ENCODE measurements around the gene DGCR2. TPM values are rescaled to one million over a fixed set of nuclear protein-coding genes. Genes with fewer than 3 reads are reported as not detected.

Gene DGCR2
- total and polyA plus RNA-seq, 2 donors from 2014 or later: 37.5 to 67.7 TPM

DNA sequence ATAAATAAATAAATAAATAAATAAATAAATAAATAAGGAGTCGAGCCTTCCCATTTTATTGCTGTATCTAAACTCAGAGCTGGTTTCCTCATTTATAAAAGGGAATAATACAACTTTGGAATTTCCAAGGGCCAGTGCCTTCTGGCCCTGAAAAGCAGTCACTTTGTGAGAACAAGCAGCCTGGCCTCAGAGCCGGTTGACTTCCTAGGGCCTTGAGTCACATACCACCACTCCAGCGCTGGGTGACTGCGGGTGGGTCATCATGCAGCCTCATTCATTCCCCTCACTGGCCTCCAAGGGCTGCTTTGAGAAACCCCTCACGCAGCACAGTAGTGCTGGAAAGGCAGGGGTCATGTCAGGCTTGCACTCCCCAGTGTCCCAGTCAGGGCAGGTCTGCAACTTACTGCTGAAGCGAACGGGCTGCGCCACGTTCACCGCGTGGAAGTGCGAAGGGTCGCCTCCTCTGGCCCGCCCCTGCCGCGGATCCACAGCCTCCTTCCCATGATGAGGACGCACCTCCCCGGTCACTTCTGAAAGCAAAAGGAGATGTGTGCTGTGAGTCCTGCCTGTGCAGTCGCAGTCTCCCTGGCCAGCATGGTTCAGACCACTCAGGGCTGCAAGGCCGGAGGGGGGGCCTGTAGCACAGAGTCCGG lies 54.4 kb downstream of the DGCR2 start:
- TF ChIP-seq, protein P1, sequence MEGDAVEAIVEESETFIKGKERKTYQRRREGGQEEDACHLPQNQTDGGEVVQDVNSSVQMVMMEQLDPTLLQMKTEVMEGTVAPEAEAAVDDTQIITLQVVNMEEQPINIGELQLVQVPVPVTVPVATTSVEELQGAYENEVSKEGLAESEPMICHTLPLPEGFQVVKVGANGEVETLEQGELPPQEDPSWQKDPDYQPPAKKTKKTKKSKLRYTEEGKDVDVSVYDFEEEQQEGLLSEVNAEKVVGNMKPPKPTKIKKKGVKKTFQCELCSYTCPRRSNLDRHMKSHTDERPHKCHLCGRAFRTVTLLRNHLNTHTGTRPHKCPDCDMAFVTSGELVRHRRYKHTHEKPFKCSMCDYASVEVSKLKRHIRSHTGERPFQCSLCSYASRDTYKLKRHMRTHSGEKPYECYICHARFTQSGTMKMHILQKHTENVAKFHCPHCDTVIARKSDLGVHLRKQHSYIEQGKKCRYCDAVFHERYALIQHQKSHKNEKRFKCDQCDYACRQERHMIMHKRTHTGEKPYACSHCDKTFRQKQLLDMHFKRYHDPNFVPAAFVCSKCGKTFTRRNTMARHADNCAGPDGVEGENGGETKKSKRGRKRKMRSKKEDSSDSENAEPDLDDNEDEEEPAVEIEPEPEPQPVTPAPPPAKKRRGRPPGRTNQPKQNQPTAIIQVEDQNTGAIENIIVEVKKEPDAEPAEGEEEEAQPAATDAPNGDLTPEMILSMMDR (IDR thresholded peaks at IDR 0.05; ENCODE audit: borderline replicate concordance, extremely low read depth, insufficient read depth): no peak
- no peaks in the 10 kb centered on the region for H3K9me3 ChIP-seq (ENCODE audit: control insufficient read depth in 2 of 3, insufficient read depth in 1 of 3, low read length in 3 of 3)
- H3K36me3 ChIP-seq (ENCODE audit: control insufficient read depth in 2 of 3, insufficient read depth in 3 of 3, low read length in 3 of 3): peaks cover 0 to 31% (median 21%) of the 10 kb centered on the region in 3 donors
- H3K27ac ChIP-seq (ENCODE audit: low read depth in 2 of 2, low read length in 2 of 2): no peak overlapping the region
- H3K9ac ChIP-seq (ENCODE audit: low read length in 3 of 3): no peak overlapping the region
- FAIRE-seq (no peak), DNase-seq (no peak)
- intact Hi-C loops (cut with DNase I): no loop called here
- H3K27me3 ChIP-seq (ENCODE audit: control insufficient read depth, insufficient read depth, low read length): no peaks in the 10 kb centered on the region
- H3K4me1 ChIP-seq (ENCODE audit: control insufficient read depth in 2 of 3, insufficient read depth in 2 of 3, low read depth in 1 of 3, low read length in 3 of 3): peaks cover 0 to 5% (median 3%) of the 10 kb centered on the region in 3 donors
- no peak overlapping the region for H3K4me3 ChIP-seq (ENCODE audit: low read length in 3 of 3)

DNA sequence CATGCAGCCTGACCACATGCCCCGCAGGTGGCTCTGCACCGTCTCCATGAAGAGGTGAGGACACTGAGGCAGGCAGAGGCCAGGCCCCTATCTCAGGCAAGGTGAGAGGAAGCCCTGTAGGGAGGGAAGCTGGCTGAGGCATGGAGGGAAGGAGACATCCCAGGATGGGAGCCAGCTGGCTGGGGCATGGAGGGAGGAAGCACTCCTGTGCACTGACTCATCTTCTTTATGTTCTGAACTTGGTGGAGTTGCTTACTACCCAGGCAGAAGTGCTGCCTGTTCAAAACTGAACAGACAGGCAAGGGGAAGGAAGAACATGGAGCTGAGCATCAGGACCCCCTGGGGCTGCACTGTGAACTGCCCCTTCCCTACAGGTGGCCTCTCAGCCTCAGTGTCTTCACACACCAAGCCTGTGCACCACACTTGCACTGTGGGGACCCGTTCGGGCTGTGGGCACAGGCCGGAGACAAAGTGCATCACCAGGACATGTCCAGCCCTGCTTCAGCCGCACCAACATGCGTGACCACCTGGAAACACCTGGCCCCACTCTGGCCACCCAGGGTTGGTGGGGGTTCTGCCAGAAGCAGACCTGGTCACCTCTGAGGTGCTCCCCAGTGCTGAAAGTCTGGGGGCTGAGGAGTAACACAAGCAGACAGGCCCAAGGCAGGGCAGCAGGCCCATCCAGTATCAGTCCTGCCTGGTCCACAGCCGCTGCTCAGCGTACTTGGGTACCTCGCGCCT lies 55.5 kb downstream of the DGCR2 start:
- DNase-seq: no peak
- H3K36me3 ChIP-seq (ENCODE audit: control insufficient read depth in 2 of 3, insufficient read depth in 3 of 3, low read length in 3 of 3): peaks cover 0 to 31% (median 21%) of the 10 kb centered on the region in 3 donors
- H3K4me3 ChIP-seq (ENCODE audit: low read length in 3 of 3): no peak overlapping the region
- intact Hi-C loops (cut with DNase I): no loop called here
- no peaks in the 10 kb centered on the region for H3K27me3 ChIP-seq (ENCODE audit: control insufficient read depth, insufficient read depth, low read length)
- TF ChIP-seq, protein P1 (IDR thresholded peaks at IDR 0.05; ENCODE audit: borderline replicate concordance, extremely low read depth, insufficient read depth): no peak
- H3K9me3 ChIP-seq (ENCODE audit: control insufficient read depth in 2 of 3, insufficient read depth in 1 of 3, low read length in 3 of 3): no peaks in the 10 kb centered on the region
- no peak for FAIRE-seq
- H3K9ac ChIP-seq (ENCODE audit: low read length in 3 of 3): no peak overlapping the region
- H3K27ac ChIP-seq (ENCODE audit: low read depth in 2 of 2, low read length in 2 of 2): no peak overlapping the region
- peaks cover 0 to 10% (median 6%) of the 10 kb centered on the region in 3 donors for H3K4me1 ChIP-seq (ENCODE audit: control insufficient read depth in 2 of 3, insufficient read depth in 2 of 3, low read depth in 1 of 3, low read length in 3 of 3)

DNA sequence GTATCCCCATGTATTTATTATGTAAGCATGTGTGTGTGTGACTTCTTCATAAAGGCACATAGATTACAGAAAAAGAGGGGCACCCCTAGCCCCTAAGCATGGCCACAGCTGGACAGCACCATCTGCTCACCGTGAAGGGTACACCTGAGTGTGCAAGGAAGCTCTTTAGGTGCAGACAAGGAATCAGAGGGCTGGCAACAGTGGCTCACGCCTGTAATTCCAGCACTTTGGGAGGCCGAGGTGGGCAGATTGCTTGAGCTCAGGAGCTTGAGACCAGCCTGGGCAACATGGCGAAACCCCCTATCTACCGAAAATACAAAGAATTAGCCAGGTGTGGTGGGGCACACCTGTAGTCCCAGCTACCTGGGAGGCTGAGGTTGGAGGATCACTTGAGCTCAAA lies 56.3 kb downstream of the DGCR2 start:
- no peak overlapping the region for H3K4me3 ChIP-seq (ENCODE audit: low read length in 3 of 3)
- H3K36me3 ChIP-seq (ENCODE audit: control insufficient read depth in 2 of 3, insufficient read depth in 3 of 3, low read length in 3 of 3): peaks cover 0 to 25% (median 20%) of the 10 kb centered on the region in 3 donors
- TF ChIP-seq, protein P1 (IDR thresholded peaks at IDR 0.05; ENCODE audit: borderline replicate concordance, extremely low read depth, insufficient read depth): no peak
- H3K9ac ChIP-seq (ENCODE audit: low read length in 3 of 3): no peak overlapping the region
- DNase-seq (no peak), FAIRE-seq (no peak)
- intact Hi-C loops (cut with DNase I): no loop called here
- peaks cover 0 to 12% (median 9%) of the 10 kb centered on the region in 3 donors for H3K4me1 ChIP-seq (ENCODE audit: control insufficient read depth in 2 of 3, insufficient read depth in 2 of 3, low read depth in 1 of 3, low read length in 3 of 3)
- H3K27me3 ChIP-seq (ENCODE audit: control insufficient read depth, insufficient read depth, low read length): no peaks in the 10 kb centered on the region
- H3K9me3 ChIP-seq (ENCODE audit: control insufficient read depth in 2 of 3, insufficient read depth in 1 of 3, low read length in 3 of 3): no peaks in the 10 kb centered on the region
- no peak overlapping the region for H3K27ac ChIP-seq (ENCODE audit: low read depth in 2 of 2, low read length in 2 of 2)

Measured in kidney (tissue), 14 donors.